WTC11 (cell line): ENCODE results near the gene EPM2AIP1. TPM values are rescaled to one million over a fixed set of nuclear protein-coding genes. Genes with fewer than 3 reads are reported as not detected.

Experiments
- ATAC-seq: fragments of 200-7000 bp; cut with Tn5 transposase; 2 replicates; pipeline ENCODE4 v1.10.0; 2021; ENCODE audit warnings: mild to moderate bottlenecking, moderate library complexity
- CTCF ChIA-PET: fragments of 300-600 bp; sonication (Branson Sonifier 250); formaldehyde crosslinking; loops from one replicate; lab custom pipeline; 2021; ENCODE audit warnings: antibody characterized with exemption; lab: Charles Lee
- POLR2A ChIA-PET: fragments of 350-600 bp; sonication (Branson Sonifier 250); formaldehyde crosslinking; loops from one replicate; lab custom pipeline; 2021; ENCODE audit warnings: antibody characterized with exemption; lab: Charles Lee
- DNase-seq: peaks from one replicate; pipeline ENCODE4 v3.0.0; 2021; ENCODE audit warnings: low spot score
- H3K27ac Mint-ChIP-seq: 2 replicates; pipeline ENCODE4 v1.8.0; 2021; ENCODE audit warnings: mixed read lengths
- H3K27me3 Mint-ChIP-seq: 2 replicates; pipeline ENCODE4 v1.8.0; 2021; ENCODE audit warnings: low read depth, mild to moderate bottlenecking, moderate library complexity, mixed read lengths
- H3K36me3 Mint-ChIP-seq: 2 replicates; pipeline ENCODE4 v1.8.0; 2021; ENCODE audit warnings: mixed read lengths
- H3K4me1 Mint-ChIP-seq: 2 replicates; pipeline ENCODE4 v1.8.0; 2022; ENCODE audit warnings: mixed read lengths
- H3K4me3 Mint-ChIP-seq: 2 replicates; pipeline ENCODE4 v1.8.0; 2021; ENCODE audit warnings: mild to moderate bottlenecking, moderate library complexity, mixed read lengths
- H3K9me3 Mint-ChIP-seq: 2 replicates; pipeline ENCODE4 v1.8.0; 2021; ENCODE audit warnings: mixed read lengths
- ELF4 ChIP-seq: sonication (generic); formaldehyde crosslinking; IDR thresholded peaks from 2 replicates; pipeline ENCODE4 v1.8.1; 2022; ENCODE audit warnings: low read depth, mild to moderate bottlenecking, moderate library complexity, missing genetic modification reagents
- EMX1 ChIP-seq: fragments of 250-450 bp; sonication (Bioruptor Pico); IDR thresholded peaks from 2 replicates; pipeline ENCODE4 v1.8.0; 2021; ENCODE audit warnings: mild to moderate bottlenecking
- GABPB1 ChIP-seq: sonication (generic); formaldehyde crosslinking; IDR thresholded peaks from 2 replicates; pipeline ENCODE4 v1.8.1; 2023; ENCODE audit warnings: mild to moderate bottlenecking, missing genetic modification reagents
- JAZF1 ChIP-seq: fragments of 250-450 bp; sonication (Bioruptor Pico); IDR thresholded peaks from 2 replicates; pipeline ENCODE4 v1.9.0; 2021; ENCODE audit warnings: moderate library complexity, mild to moderate bottlenecking, inconsistent platforms
- JUN ChIP-seq: sonication (generic); formaldehyde crosslinking; IDR thresholded peaks from 2 replicates; pipeline ENCODE4 v1.8.0; 2023; ENCODE audit warnings: mild to moderate bottlenecking, missing genetic modification reagents
- KAT7 ChIP-seq: sonication (generic); formaldehyde crosslinking; IDR thresholded peaks from 2 replicates; pipeline ENCODE4 v1.8.1; 2023; ENCODE audit warnings: missing genetic modification reagents, mild to moderate bottlenecking, borderline replicate concordance
- NFATC4 ChIP-seq: fragments of 250-450 bp; sonication (Bioruptor Pico); IDR thresholded peaks from 2 replicates; pipeline ENCODE4 v1.9.0; 2021; ENCODE audit warnings: mild to moderate bottlenecking
- NFYB ChIP-seq: sonication (generic); formaldehyde crosslinking; conservative IDR thresholded peaks from 2 replicates; pipeline ENCODE4 v1.8.0; 2022; ENCODE audit warnings: low read depth, missing genetic modification reagents
- NR2C2 ChIP-seq: sonication (generic); formaldehyde crosslinking; IDR thresholded peaks from 2 replicates; pipeline ENCODE4 v1.8.0; 2022; ENCODE audit warnings: mild to moderate bottlenecking, missing genetic modification reagents
- SMAD3 ChIP-seq: sonication (generic); formaldehyde crosslinking; IDR thresholded peaks from 2 replicates; pipeline ENCODE4 v1.8.0; 2022; ENCODE audit warnings: missing genetic modification reagents, mild to moderate bottlenecking, borderline replicate concordance
- TCF7 ChIP-seq: sonication (generic); formaldehyde crosslinking; IDR thresholded peaks from 2 replicates; pipeline ENCODE4 v1.8.0; 2022; ENCODE audit warnings: mild to moderate bottlenecking, low read depth, missing genetic modification reagents, moderate library complexity
- TEAD4 ChIP-seq: sonication (generic); formaldehyde crosslinking; IDR thresholded peaks from 2 replicates; pipeline ENCODE4 v1.8.0; 2022; ENCODE audit warnings: mild to moderate bottlenecking, missing genetic modification reagents
- ZNF138 ChIP-seq: sonication (generic); formaldehyde crosslinking; conservative IDR thresholded peaks from 2 replicates; pipeline ENCODE4 v1.8.1; 2022; ENCODE audit warnings: mild to moderate bottlenecking, moderate library complexity, missing genetic modification reagents
- total RNA-seq: library from RNA; stranded (reverse); gene quantifications from 3 replicates; pipeline ENCODE4 v1.2.3, GENCODE V29; 2021
- TF ChIP-seq, protein P1 (sequence below): fragments of 250-450 bp; sonication (Bioruptor Pico); IDR thresholded peaks from 2 replicates; pipeline ENCODE4 v1.9.0; 2021; ENCODE audit warnings: mild to moderate bottlenecking
- TF ChIP-seq, protein P2 (sequence below): sonication (generic); formaldehyde crosslinking; IDR thresholded peaks from 2 replicates; pipeline ENCODE4 v1.8.1; 2023; ENCODE audit warnings: mild to moderate bottlenecking, missing genetic modification reagents, moderate library complexity
- TF ChIP-seq, protein P3 (sequence below): fragments of 250-450 bp; sonication (Bioruptor Pico); conservative IDR thresholded peaks from 2 replicates; pipeline ENCODE4 v1.9.0; 2021; ENCODE audit warnings: mild to moderate bottlenecking
- TF ChIP-seq, protein P4 (sequence below): sonication (generic); formaldehyde crosslinking; IDR thresholded peaks from 2 replicates; pipeline ENCODE4 v1.8.1; 2022; ENCODE audit warnings: low read depth, mild to moderate bottlenecking, moderate library complexity, missing genetic modification reagents, borderline replicate concordance
- TF ChIP-seq, protein P5 (sequence below): sonication (generic); formaldehyde crosslinking; IDR thresholded peaks from 2 replicates; pipeline ENCODE4 v1.8.1; 2023; ENCODE audit warnings: mild to moderate bottlenecking, missing genetic modification reagents, borderline replicate concordance
- TF ChIP-seq, protein P6 (sequence below): sonication (generic); formaldehyde crosslinking; IDR thresholded peaks from 2 replicates; pipeline ENCODE4 v1.8.0; 2022; ENCODE audit warnings: missing genetic modification reagents

EPM2AIP1 gene
- total RNA-seq, 1 experiment from 2014 or later = 11.0 TPM

DNA sequence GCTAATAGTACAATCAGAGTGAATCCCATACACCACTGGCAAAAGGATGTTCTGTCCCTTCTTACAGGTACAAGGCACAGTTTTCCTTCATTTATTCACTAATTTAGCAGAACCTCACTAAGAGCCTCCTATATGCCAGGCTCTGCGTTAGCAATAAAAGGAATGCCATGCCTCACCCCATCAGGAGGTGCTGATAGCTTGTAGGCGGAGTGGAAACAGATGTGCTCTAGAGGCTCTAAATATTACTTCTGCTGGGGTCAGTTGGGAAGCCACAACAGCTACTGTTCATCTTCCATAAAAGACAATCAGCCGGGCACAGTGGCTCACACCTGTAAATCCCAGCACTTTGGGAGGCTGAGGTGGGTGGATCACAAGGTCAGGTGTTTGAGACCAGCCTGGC is 24.8 kb upstream of the EPM2AIP1 start (continued):
- TF ChIP-seq, protein P1, sequence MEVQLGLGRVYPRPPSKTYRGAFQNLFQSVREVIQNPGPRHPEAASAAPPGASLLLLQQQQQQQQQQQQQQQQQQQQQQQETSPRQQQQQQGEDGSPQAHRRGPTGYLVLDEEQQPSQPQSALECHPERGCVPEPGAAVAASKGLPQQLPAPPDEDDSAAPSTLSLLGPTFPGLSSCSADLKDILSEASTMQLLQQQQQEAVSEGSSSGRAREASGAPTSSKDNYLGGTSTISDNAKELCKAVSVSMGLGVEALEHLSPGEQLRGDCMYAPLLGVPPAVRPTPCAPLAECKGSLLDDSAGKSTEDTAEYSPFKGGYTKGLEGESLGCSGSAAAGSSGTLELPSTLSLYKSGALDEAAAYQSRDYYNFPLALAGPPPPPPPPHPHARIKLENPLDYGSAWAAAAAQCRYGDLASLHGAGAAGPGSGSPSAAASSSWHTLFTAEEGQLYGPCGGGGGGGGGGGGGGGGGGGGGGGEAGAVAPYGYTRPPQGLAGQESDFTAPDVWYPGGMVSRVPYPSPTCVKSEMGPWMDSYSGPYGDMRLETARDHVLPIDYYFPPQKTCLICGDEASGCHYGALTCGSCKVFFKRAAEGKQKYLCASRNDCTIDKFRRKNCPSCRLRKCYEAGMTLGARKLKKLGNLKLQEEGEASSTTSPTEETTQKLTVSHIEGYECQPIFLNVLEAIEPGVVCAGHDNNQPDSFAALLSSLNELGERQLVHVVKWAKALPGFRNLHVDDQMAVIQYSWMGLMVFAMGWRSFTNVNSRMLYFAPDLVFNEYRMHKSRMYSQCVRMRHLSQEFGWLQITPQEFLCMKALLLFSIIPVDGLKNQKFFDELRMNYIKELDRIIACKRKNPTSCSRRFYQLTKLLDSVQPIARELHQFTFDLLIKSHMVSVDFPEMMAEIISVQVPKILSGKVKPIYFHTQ (CRISPR knock-in tag) = no peak
- no peak for TF ChIP-seq GABPB1

DNA sequence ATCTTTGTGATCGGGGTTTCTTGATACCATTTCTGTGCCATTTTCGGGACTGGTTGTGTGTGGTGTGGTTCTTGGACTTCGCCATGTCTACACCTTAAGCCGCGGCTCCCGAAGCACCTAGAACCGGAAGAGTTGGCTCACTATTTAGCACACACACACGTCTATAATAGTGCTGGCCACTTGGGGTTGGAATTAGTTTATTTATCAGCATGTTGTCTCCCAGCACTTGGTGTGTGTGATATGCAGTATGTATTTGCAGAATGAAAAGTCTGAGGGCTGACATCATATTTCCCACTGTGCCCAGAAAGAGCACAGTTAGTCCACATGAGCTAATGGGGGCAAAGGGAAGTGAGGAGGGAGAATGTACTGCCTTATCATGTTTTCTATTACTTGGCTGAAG is 24.0 kb upstream of the EPM2AIP1 start:
- no peak overlapping the region for H3K27ac Mint-ChIP-seq
- H3K36me3 Mint-ChIP-seq = peaks cover 74% of the 10 kb centered on the region
- H3K4me1 Mint-ChIP-seq = no peaks in the 10 kb centered on the region
- TF ChIP-seq SMAD3 (CRISPR knock-in tag) = no peak
- TF ChIP-seq, protein P2, sequence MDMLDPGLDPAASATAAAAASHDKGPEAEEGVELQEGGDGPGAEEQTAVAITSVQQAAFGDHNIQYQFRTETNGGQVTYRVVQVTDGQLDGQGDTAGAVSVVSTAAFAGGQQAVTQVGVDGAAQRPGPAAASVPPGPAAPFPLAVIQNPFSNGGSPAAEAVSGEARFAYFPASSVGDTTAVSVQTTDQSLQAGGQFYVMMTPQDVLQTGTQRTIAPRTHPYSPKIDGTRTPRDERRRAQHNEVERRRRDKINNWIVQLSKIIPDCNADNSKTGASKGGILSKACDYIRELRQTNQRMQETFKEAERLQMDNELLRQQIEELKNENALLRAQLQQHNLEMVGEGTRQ (CRISPR knock-in tag) = no peak
- no peak for TF ChIP-seq EMX1 (CRISPR knock-in tag)
- TF ChIP-seq, protein P3, sequence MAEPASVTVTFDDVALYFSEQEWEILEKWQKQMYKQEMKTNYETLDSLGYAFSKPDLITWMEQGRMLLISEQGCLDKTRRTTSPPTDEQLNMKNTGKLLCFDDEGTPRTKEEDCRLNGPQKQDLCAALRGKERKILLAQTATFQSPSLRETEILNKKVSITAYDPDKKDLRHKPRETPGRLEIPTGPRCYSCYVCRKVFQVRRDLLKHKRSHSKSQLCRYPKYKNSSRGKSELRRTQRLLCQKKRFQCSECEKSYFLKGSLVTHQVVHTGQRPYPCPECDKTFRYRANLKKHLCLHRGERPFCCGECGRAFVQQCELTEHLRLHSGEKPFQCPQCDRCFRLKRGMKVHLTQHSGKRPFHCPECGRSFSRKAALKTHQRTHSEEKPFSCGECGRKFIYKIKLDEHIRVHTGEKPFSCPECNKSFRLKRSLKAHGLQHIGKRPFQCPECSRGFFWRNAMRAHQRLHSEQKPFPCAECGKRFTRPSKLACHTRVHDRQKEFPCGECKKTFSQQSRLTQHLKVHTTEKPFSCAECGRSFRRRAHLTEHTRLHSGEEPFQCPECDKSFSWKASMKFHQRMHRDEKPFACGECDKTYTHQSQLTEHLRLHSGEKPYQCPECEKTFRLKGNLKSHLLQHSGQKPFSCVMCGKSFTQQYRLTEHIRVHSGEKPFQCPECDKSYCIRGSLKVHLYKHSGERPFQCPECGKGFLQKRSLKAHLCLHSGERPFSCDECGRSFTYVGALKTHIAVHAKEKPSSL (CRISPR knock-in tag) = no peak
- no peak for TF ChIP-seq TEAD4 (CRISPR knock-in tag)
- no peak for TF ChIP-seq ZNF138 (CRISPR knock-in tag)
- no peak for TF ChIP-seq ELF4
- no peak for TF ChIP-seq KAT7 (CRISPR knock-in tag)
- TF ChIP-seq TCF7 (CRISPR knock-in tag) = no peak
- TF ChIP-seq JUN (CRISPR knock-in tag) = no peak
- ATAC-seq (no peak), DNase-seq (no peak)
- ChIA-PET POLR2A (no interaction called here), CTCF (no interaction called here)
- H3K9me3 Mint-ChIP-seq = no peaks in the 10 kb centered on the region
- H3K27me3 Mint-ChIP-seq = no peaks in the 10 kb centered on the region
- H3K4me3 Mint-ChIP-seq = no peak overlapping the region

DNA sequence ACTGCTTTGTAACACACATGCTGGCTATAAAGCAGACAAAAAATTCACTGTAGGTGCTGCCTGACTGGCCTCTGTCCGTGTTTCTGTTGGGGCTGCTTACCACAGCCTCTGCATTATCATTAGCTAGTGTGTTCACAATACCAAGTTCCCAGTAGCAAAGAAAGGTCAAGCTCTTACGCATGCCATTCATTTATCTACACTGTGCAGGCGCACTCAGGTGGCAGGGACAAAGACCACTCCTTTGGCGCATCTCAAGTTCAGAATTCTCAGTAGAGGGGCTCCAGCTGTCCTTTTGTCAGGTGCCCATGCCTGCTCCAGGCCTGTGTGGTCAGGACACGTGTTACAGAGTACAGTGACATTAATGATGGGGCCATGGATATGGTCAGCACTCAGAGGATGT is 22.7 kb upstream of the EPM2AIP1 start:
- H3K36me3 Mint-ChIP-seq = peaks cover 71% of the 10 kb centered on the region
- ChIA-PET CTCF (no interaction called here), POLR2A (no interaction called here)
- no peak for ATAC-seq
- H3K27ac Mint-ChIP-seq = no peak overlapping the region
- H3K4me1 Mint-ChIP-seq = no peaks in the 10 kb centered on the region
- no peaks in the 10 kb centered on the region for H3K27me3 Mint-ChIP-seq
- H3K4me3 Mint-ChIP-seq = no peak overlapping the region
- H3K9me3 Mint-ChIP-seq = no peaks in the 10 kb centered on the region
- no peak for DNase-seq
- TF ChIP-seq, protein P4, sequence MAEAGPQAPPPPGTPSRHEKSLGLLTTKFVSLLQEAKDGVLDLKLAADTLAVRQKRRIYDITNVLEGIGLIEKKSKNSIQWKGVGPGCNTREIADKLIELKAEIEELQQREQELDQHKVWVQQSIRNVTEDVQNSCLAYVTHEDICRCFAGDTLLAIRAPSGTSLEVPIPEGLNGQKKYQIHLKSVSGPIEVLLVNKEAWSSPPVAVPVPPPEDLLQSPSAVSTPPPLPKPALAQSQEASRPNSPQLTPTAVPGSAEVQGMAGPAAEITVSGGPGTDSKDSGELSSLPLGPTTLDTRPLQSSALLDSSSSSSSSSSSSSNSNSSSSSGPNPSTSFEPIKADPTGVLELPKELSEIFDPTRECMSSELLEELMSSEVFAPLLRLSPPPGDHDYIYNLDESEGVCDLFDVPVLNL (CRISPR knock-in tag) = no peak
- no peak for TF ChIP-seq NR2C2 (CRISPR knock-in tag)
- TF ChIP-seq JAZF1 (CRISPR knock-in tag) = no peak
- TF ChIP-seq, protein P5, sequence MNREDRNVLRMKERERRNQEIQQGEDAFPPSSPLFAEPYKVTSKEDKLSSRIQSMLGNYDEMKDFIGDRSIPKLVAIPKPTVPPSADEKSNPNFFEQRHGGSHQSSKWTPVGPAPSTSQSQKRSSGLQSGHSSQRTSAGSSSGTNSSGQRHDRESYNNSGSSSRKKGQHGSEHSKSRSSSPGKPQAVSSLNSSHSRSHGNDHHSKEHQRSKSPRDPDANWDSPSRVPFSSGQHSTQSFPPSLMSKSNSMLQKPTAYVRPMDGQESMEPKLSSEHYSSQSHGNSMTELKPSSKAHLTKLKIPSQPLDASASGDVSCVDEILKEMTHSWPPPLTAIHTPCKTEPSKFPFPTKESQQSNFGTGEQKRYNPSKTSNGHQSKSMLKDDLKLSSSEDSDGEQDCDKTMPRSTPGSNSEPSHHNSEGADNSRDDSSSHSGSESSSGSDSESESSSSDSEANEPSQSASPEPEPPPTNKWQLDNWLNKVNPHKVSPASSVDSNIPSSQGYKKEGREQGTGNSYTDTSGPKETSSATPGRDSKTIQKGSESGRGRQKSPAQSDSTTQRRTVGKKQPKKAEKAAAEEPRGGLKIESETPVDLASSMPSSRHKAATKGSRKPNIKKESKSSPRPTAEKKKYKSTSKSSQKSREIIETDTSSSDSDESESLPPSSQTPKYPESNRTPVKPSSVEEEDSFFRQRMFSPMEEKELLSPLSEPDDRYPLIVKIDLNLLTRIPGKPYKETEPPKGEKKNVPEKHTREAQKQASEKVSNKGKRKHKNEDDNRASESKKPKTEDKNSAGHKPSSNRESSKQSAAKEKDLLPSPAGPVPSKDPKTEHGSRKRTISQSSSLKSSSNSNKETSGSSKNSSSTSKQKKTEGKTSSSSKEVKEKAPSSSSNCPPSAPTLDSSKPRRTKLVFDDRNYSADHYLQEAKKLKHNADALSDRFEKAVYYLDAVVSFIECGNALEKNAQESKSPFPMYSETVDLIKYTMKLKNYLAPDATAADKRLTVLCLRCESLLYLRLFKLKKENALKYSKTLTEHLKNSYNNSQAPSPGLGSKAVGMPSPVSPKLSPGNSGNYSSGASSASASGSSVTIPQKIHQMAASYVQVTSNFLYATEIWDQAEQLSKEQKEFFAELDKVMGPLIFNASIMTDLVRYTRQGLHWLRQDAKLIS (CRISPR knock-in tag) = no peak
- TF ChIP-seq NFYB (CRISPR knock-in tag) = no peak
- TF ChIP-seq, protein P6, sequence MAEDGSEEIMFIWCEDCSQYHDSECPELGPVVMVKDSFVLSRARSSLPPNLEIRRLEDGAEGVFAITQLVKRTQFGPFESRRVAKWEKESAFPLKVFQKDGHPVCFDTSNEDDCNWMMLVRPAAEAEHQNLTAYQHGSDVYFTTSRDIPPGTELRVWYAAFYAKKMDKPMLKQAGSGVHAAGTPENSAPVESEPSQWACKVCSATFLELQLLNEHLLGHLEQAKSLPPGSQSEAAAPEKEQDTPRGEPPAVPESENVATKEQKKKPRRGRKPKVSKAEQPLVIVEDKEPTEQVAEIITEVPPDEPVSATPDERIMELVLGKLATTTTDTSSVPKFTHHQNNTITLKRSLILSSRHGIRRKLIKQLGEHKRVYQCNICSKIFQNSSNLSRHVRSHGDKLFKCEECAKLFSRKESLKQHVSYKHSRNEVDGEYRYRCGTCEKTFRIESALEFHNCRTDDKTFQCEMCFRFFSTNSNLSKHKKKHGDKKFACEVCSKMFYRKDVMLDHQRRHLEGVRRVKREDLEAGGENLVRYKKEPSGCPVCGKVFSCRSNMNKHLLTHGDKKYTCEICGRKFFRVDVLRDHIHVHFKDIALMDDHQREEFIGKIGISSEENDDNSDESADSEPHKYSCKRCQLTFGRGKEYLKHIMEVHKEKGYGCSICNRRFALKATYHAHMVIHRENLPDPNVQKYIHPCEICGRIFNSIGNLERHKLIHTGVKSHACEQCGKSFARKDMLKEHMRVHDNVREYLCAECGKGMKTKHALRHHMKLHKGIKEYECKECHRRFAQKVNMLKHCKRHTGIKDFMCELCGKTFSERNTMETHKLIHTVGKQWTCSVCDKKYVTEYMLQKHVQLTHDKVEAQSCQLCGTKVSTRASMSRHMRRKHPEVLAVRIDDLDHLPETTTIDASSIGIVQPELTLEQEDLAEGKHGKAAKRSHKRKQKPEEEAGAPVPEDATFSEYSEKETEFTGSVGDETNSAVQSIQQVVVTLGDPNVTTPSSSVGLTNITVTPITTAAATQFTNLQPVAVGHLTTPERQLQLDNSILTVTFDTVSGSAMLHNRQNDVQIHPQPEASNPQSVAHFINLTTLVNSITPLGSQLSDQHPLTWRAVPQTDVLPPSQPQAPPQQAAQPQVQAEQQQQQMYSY (CRISPR knock-in tag) = no peak
- no peak for TF ChIP-seq NFATC4 (CRISPR knock-in tag)
